GM23338 (cell line): Measurements from ENCODE around the gene SHISA7. TPM values are rescaled to one million over a fixed set of nuclear protein-coding genes. Genes with fewer than 3 reads are reported as not detected.

ENCODE experiments used
- ATAC-seq: fragments of 200-7000 bp; cut with Tn5 transposase; 3 replicates; pipeline ENCODE4 v1.9.1; 2020
- DNase-seq: peaks from one replicate; pipeline ENCODE4 v3.0.0-alpha.2; 2015; ENCODE audit warnings: low spot score
- H2AFZ ChIP-seq: fragments of 200-600 bp; sonication (generic); 2 replicates; pipeline ENCODE4 v1.8.0; 2016; ENCODE audit warnings: antibody characterized with exemption, mild to moderate bottlenecking, moderate library complexity
- H3F3A ChIP-seq: fragments of 200-600 bp; sonication (generic); replicated peaks from 2 replicates; pipeline ENCODE4 v1.8.0; 2017; ENCODE audit warnings: antibody characterized with exemption, mixed run types, low read depth
- H3K27ac ChIP-seq: fragments of 200-600 bp; sonication (generic); 2 replicates; pipeline ENCODE4 v1.6.1; 2016; ENCODE audit warnings: low read depth
- H3K27me3 ChIP-seq: fragments of 200-600 bp; sonication (generic); 2 replicates; pipeline ENCODE4 v1.8.0; 2016; ENCODE audit warnings: mild to moderate bottlenecking, mixed run types, moderate library complexity; ENCODE audit not compliant: insufficient read depth
- H3K36me3 ChIP-seq: fragments of 200-600 bp; sonication (generic); 2 replicates; pipeline ENCODE4 v1.8.0; 2016; ENCODE audit warnings: mild to moderate bottlenecking; ENCODE audit not compliant: insufficient read depth
- H3K4me1 ChIP-seq: fragments of 200-600 bp; sonication (generic); 2 replicates; pipeline ENCODE4 v1.8.0; 2016; ENCODE audit warnings: mild to moderate bottlenecking, moderate library complexity; ENCODE audit not compliant: insufficient read depth
- H3K4me2 ChIP-seq: fragments of 200-600 bp; sonication (generic); 2 replicates; pipeline ENCODE4 v1.7.1; 2017; ENCODE audit warnings: mixed run types
- H3K4me3 ChIP-seq: fragments of 200-600 bp; sonication (generic); 2 replicates; pipeline ENCODE4 v1.6.1; 2016; ENCODE audit warnings: mixed run types
- H3K79me2 ChIP-seq: fragments of 200-600 bp; sonication (generic); replicated peaks from 2 replicates; pipeline ENCODE4 v1.8.0; 2017; ENCODE audit warnings: mild to moderate bottlenecking; ENCODE audit not compliant: insufficient read depth
- H3K9me2 ChIP-seq: fragments of 200-600 bp; sonication (generic); 2 replicates; pipeline ENCODE4 v1.8.0; 2017; ENCODE audit not compliant: insufficient read depth
- H4K20me1 ChIP-seq: fragments of 200-600 bp; sonication (generic); replicated peaks from 2 replicates; pipeline ENCODE4 v1.8.0; 2017; ENCODE audit warnings: mild to moderate bottlenecking; ENCODE audit not compliant: insufficient read depth
- H3K27ac Mint-ChIP-seq: 2 replicates; pipeline ENCODE4 v1.8.0; 2020; ENCODE audit warnings: inconsistent platforms, mild to moderate bottlenecking, moderate library complexity, mixed read lengths
- H3K27me3 Mint-ChIP-seq: 3 replicates; pipeline ENCODE4 v1.8.0; 2022; ENCODE audit warnings: low read depth, mild to moderate bottlenecking, moderate library complexity, mixed read lengths, inconsistent platforms; ENCODE audit not compliant: insufficient read depth, poor library complexity
- H3K36me3 Mint-ChIP-seq: 3 replicates; pipeline ENCODE4 v1.8.0; 2021; ENCODE audit warnings: low read depth, mild to moderate bottlenecking, inconsistent platforms, moderate library complexity, mixed read lengths
- H3K4me1 Mint-ChIP-seq: 3 replicates; pipeline ENCODE4 v1.8.0; 2020; ENCODE audit warnings: mild to moderate bottlenecking, inconsistent platforms, mixed read lengths
- H3K4me3 Mint-ChIP-seq: 3 replicates; pipeline ENCODE4 v1.8.0; 2021; ENCODE audit warnings: moderate library complexity, mild to moderate bottlenecking, inconsistent platforms, mixed read lengths
- H3K9me3 Mint-ChIP-seq: 3 replicates; pipeline ENCODE4 v1.8.0; 2020; ENCODE audit warnings: moderate library complexity, mild to moderate bottlenecking, inconsistent platforms, mixed read lengths
- CREB1 ChIP-seq: fragments of 250-450 bp; sonication (Bioruptor Pico); IDR thresholded peaks from 2 replicates; pipeline ENCODE4 v1.5.0; 2020; ENCODE audit warnings: low read depth, mild to moderate bottlenecking, moderate library complexity
- EZH2 ChIP-seq: fragments of 200-600 bp; sonication (generic); IDR thresholded peaks from one replicate; pipeline ENCODE4 v1.8.0; 2017; ENCODE audit warnings: antibody characterized with exemption, mild to moderate bottlenecking, low read depth; ENCODE audit not compliant: unreplicated experiment
- EZH2phosphoT487 ChIP-seq: fragments of 200-600 bp; sonication (generic); IDR thresholded peaks from one replicate; pipeline ENCODE4 v1.8.1; 2018; ENCODE audit warnings: antibody characterized with exemption; ENCODE audit not compliant: unreplicated experiment
- JUNB ChIP-seq: IDR thresholded peaks from one replicate; pipeline ENCODE4 v1.6.1; 2016; ENCODE audit warnings: antibody characterized with exemption; ENCODE audit not compliant: unreplicated experiment
- NANOG ChIP-seq: IDR thresholded peaks from 2 replicates; pipeline ENCODE4 v1.6.1; 2016; ENCODE audit warnings: antibody characterized with exemption, borderline replicate concordance
- POLR2AphosphoS5 ChIP-seq: IDR thresholded peaks from 2 replicates; pipeline ENCODE4 v1.6.1; 2016; ENCODE audit warnings: antibody characterized with exemption, low read depth
- STAT1 ChIP-seq: IDR thresholded peaks from one replicate; pipeline ENCODE4 v1.6.1; 2016; ENCODE audit warnings: antibody characterized with exemption; ENCODE audit not compliant: unreplicated experiment
- ZNF114 ChIP-seq: fragments of 250-450 bp; sonication (Bioruptor Pico); IDR thresholded peaks from 2 replicates; pipeline ENCODE4 v1.5.0; 2020; ENCODE audit warnings: mild to moderate bottlenecking, moderate library complexity
- ZNF331 ChIP-seq: fragments of 250-450 bp; sonication (Bioruptor Pico); IDR thresholded peaks from 2 replicates; pipeline ENCODE4 v1.5.0; 2020; ENCODE audit warnings: low read depth, mild to moderate bottlenecking, moderate library complexity
- polyA plus RNA-seq: library from polyadenylated mRNA; unstranded; fragments of >200 nt; fragmentation: Nextera tagmentation; extraction: Ambion mirVana; gene quantifications from 2 replicates; pipeline ENCODE4 v1.2.1, GENCODE V29; 2016
- total RNA-seq: library from RNA; depleted of rRNA; stranded (reverse); fragments of >200 nt; shearing (Covaris generic); gene quantifications from 2 replicates; pipeline ENCODE4 v1.2.3, GENCODE V29; 2014
- TF ChIP-seq, protein P1 (sequence below): IDR thresholded peaks from one replicate; pipeline ENCODE4 v1.6.1; 2018; ENCODE audit warnings: antibody characterized with exemption; ENCODE audit not compliant: unreplicated experiment
- TF ChIP-seq, protein P2 (sequence below): fragments of 250-450 bp; sonication (Bioruptor Pico); IDR thresholded peaks from 2 replicates; pipeline ENCODE4 v1.5.0; 2020; ENCODE audit warnings: mild to moderate bottlenecking, moderate library complexity
- TF ChIP-seq, protein P3 (sequence below): IDR thresholded peaks from 2 replicates; pipeline ENCODE4 v1.6.1; 2016; ENCODE audit warnings: antibody characterized with exemption
- TF ChIP-seq, protein P4 (sequence below), 2 experiments: fragments of 200-600 bp in 1 of 2; sonication (generic) in 1 of 2; conservative IDR thresholded peaks; 2 replicates each; pipeline versions ENCODE4 v1.5.1 to v1.6.1; 2016 to 2017; ENCODE audit warnings: antibody characterized with exemption in 2 of 2, low read depth in 2 of 2, mild to moderate bottlenecking in 2 of 2, moderate library complexity in 1 of 2

The SHISA7 gene
- total and polyA plus RNA-seq, 2 experiments from 2014 or later: 0.32 to 1.4 TPM

DNA sequence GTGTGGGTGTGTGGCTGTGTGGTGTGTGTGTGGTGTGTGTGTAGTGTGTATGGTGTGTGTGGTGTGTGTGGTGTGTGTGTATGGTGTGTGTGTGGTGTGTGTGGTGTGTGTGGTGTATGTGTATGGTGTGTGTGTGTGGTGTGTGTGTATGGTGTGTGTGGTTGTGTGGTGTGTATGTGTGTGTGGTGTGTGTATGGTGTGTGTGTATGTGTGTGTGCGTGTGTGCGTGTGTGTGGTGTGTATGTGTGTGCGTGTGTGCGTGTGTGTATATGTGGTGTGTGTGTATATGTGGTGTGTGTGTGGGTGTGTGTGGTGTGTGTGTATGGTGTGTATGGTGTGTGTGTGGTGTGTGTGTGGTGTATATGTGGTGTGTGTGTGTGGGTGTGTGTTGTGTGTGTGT lies 8.1 kb downstream of the SHISA7 start (continued):
- no peak for TF ChIP-seq CREB1

DNA sequence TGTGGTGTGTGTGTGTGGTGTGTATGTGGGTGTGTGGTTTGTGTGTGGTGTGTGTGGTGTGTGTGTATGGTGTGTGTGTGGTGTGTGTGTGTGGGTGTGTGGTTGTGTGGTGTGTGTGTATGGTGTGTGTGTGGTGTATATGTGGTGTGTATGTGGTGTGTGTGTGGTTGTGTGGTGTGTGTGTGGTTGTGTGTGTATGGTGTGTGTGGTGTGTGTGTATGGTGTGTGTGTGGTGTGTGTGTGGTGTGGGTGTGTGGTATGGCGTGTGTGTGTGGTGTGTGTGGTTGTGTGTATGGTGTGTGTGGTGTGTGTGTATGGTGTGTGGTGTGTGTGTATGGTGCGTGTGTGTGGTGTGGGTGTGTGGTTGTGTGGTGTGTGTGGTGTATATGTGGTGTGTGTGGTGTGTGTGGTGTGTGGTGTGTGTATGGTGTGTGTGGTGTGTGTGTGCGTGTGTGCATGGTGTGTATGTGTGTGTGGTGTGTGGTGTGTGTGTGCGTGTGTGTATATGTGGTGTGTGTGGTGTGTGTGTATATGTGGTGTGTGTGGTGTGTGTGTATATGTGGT lies 8.7 kb downstream of the SHISA7 start:
- H3K4me1 ChIP-seq: no peaks in the 10 kb centered on the region
- H3K36me3 ChIP-seq: no peaks in the 10 kb centered on the region
- Mint-ChIP-seq H3K4me3 (no peak overlapping the region), H3K27me3 (peaks cover 25% of the 10 kb centered on the region), H3K36me3 (no peaks in the 10 kb centered on the region), H3K27ac (no peak overlapping the region), H3K9me3 (peaks cover 12% of the 10 kb centered on the region), H3K4me1 (peaks cover 3% of the 10 kb centered on the region)
- no peak for ATAC-seq
- no peaks in the 10 kb centered on the region for H3K9me2 ChIP-seq
- H3K4me3 ChIP-seq: no peak overlapping the region
- TF ChIP-seq, protein P1, sequence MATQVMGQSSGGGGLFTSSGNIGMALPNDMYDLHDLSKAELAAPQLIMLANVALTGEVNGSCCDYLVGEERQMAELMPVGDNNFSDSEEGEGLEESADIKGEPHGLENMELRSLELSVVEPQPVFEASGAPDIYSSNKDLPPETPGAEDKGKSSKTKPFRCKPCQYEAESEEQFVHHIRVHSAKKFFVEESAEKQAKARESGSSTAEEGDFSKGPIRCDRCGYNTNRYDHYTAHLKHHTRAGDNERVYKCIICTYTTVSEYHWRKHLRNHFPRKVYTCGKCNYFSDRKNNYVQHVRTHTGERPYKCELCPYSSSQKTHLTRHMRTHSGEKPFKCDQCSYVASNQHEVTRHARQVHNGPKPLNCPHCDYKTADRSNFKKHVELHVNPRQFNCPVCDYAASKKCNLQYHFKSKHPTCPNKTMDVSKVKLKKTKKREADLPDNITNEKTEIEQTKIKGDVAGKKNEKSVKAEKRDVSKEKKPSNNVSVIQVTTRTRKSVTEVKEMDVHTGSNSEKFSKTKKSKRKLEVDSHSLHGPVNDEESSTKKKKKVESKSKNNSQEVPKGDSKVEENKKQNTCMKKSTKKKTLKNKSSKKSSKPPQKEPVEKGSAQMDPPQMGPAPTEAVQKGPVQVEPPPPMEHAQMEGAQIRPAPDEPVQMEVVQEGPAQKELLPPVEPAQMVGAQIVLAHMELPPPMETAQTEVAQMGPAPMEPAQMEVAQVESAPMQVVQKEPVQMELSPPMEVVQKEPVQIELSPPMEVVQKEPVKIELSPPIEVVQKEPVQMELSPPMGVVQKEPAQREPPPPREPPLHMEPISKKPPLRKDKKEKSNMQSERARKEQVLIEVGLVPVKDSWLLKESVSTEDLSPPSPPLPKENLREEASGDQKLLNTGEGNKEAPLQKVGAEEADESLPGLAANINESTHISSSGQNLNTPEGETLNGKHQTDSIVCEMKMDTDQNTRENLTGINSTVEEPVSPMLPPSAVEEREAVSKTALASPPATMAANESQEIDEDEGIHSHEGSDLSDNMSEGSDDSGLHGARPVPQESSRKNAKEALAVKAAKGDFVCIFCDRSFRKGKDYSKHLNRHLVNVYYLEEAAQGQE: no peak
- TF ChIP-seq, protein P2, sequence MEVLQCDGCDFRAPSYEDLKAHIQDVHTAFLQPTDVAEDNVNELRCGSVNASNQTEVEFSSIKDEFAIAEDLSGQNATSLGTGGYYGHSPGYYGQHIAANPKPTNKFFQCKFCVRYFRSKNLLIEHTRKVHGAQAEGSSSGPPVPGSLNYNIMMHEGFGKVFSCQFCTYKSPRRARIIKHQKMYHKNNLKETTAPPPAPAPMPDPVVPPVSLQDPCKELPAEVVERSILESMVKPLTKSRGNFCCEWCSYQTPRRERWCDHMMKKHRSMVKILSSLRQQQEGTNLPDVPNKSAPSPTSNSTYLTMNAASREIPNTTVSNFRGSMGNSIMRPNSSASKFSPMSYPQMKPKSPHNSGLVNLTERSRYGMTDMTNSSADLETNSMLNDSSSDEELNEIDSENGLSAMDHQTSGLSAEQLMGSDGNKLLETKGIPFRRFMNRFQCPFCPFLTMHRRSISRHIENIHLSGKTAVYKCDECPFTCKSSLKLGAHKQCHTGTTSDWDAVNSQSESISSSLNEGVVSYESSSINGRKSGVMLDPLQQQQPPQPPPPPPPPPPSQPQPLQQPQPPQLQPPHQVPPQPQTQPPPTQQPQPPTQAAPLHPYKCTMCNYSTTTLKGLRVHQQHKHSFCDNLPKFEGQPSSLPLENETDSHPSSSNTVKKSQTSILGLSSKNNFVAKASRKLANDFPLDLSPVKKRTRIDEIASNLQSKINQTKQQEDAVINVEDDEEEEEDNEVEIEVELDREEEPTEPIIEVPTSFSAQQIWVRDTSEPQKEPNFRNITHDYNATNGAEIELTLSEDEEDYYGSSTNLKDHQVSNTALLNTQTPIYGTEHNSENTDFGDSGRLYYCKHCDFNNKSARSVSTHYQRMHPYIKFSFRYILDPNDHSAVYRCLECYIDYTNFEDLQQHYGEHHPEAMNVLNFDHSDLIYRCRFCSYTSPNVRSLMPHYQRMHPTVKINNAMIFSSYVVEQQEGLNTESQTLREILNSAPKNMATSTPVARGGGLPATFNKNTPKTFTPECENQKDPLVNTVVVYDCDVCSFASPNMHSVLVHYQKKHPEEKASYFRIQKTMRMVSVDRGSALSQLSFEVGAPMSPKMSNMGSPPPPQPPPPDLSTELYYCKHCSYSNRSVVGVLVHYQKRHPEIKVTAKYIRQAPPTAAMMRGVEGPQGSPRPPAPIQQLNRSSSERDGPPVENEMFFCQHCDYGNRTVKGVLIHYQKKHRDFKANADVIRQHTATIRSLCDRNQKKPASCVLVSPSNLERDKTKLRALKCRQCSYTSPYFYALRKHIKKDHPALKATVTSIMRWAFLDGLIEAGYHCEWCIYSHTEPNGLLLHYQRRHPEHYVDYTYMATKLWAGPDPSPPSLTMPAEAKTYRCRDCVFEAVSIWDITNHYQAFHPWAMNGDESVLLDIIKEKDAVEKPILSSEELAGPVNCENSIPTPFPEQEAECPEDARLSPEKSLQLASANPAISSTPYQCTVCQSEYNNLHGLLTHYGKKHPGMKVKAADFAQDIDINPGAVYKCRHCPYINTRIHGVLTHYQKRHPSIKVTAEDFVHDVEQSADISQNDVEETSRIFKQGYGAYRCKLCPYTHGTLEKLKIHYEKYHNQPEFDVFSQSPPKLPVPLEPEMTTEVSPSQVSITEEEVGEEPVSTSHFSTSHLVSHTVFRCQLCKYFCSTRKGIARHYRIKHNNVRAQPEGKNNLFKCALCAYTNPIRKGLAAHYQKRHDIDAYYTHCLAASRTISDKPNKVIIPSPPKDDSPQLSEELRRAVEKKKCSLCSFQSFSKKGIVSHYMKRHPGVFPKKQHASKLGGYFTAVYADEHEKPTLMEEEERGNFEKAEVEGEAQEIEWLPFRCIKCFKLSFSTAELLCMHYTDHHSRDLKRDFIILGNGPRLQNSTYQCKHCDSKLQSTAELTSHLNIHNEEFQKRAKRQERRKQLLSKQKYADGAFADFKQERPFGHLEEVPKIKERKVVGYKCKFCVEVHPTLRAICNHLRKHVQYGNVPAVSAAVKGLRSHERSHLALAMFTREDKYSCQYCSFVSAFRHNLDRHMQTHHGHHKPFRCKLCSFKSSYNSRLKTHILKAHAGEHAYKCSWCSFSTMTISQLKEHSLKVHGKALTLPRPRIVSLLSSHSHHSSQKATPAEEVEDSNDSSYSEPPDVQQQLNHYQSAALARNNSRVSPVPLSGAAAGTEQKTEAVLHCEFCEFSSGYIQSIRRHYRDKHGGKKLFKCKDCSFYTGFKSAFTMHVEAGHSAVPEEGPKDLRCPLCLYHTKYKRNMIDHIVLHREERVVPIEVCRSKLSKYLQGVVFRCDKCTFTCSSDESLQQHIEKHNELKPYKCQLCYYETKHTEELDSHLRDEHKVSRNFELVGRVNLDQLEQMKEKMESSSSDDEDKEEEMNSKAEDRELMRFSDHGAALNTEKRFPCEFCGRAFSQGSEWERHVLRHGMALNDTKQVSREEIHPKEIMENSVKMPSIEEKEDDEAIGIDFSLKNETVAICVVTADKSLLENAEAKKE: no peak
- TF ChIP-seq CREB1 (no peak), ZNF114 (CRISPR knock-in tag) (no peak), ZNF331 (CRISPR knock-in tag) (no peak), NANOG (no peak), POLR2AphosphoS5 (no peak), EZH2phosphoT487 (no peak), STAT1 (no peak), JUNB (no peak), EZH2 (no peak)
- TF ChIP-seq, protein P3, sequence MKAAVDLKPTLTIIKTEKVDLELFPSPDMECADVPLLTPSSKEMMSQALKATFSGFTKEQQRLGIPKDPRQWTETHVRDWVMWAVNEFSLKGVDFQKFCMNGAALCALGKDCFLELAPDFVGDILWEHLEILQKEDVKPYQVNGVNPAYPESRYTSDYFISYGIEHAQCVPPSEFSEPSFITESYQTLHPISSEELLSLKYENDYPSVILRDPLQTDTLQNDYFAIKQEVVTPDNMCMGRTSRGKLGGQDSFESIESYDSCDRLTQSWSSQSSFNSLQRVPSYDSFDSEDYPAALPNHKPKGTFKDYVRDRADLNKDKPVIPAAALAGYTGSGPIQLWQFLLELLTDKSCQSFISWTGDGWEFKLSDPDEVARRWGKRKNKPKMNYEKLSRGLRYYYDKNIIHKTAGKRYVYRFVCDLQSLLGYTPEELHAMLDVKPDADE: no peak
- TF ChIP-seq, protein P4, sequence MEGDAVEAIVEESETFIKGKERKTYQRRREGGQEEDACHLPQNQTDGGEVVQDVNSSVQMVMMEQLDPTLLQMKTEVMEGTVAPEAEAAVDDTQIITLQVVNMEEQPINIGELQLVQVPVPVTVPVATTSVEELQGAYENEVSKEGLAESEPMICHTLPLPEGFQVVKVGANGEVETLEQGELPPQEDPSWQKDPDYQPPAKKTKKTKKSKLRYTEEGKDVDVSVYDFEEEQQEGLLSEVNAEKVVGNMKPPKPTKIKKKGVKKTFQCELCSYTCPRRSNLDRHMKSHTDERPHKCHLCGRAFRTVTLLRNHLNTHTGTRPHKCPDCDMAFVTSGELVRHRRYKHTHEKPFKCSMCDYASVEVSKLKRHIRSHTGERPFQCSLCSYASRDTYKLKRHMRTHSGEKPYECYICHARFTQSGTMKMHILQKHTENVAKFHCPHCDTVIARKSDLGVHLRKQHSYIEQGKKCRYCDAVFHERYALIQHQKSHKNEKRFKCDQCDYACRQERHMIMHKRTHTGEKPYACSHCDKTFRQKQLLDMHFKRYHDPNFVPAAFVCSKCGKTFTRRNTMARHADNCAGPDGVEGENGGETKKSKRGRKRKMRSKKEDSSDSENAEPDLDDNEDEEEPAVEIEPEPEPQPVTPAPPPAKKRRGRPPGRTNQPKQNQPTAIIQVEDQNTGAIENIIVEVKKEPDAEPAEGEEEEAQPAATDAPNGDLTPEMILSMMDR (conservative IDR thresholded peaks at IDR 0.05; ENCODE audit: low read depth in 2 of 2): no peak
- H3K27me3 ChIP-seq: peaks cover 29% of the 10 kb centered on the region
- H2AFZ ChIP-seq: no peak overlapping the region
- no peak overlapping the region for H3K4me2 ChIP-seq
- DNase-seq: no peak
- H3F3A ChIP-seq: no peaks in the 10 kb centered on the region; the same call in 1 of the 2 replicates
- no peak overlapping the region for H3K27ac ChIP-seq
- H4K20me1 ChIP-seq: no peaks in the 10 kb centered on the region
- H3K79me2 ChIP-seq: no peaks in the 10 kb centered on the region
